ACC112 (cell line): ENCODE data around the gene BTBD16.

ENCODE experiments used
- H2AFZ ChIP-seq: fragments of 200-600 bp; sonication (generic); one replicate; pipeline ENCODE4 v1.6.0; 2017; ENCODE audit warnings: antibody characterized with exemption, low read length; ENCODE audit not compliant: unreplicated experiment
- H3K27ac ChIP-seq: fragments of 200-600 bp; sonication (generic); 2 replicates; pipeline ENCODE4 v1.5.1; 2014; ENCODE audit warnings: low read depth, mild to moderate bottlenecking, antibody characterized with exemption, low read length, moderate library complexity
- H3K27me3 ChIP-seq: fragments of 200-600 bp; sonication (generic); 2 replicates; pipeline ENCODE4 v1.6.1; 2014; ENCODE audit warnings: mild to moderate bottlenecking, antibody characterized with exemption, low read length, moderate library complexity, mixed read lengths; ENCODE audit not compliant: insufficient read depth
- H3K36me3 ChIP-seq: fragments of 200-600 bp; sonication (generic); 2 replicates; pipeline ENCODE4 v1.6.1; 2016; ENCODE audit warnings: mild to moderate bottlenecking, antibody characterized with exemption, low read length, moderate library complexity, mixed read lengths; ENCODE audit not compliant: insufficient read depth
- H3K4me1 ChIP-seq: fragments of 200-600 bp; sonication (generic); one replicate; pipeline ENCODE4 v1.6.1; 2016; ENCODE audit warnings: low read length, mixed read lengths; ENCODE audit not compliant: insufficient read depth, unreplicated experiment, control insufficient read depth
- H3K4me3 ChIP-seq: fragments of 200-600 bp; sonication (generic); 2 replicates; pipeline ENCODE4 v1.5.1; 2014; ENCODE audit warnings: mild to moderate bottlenecking, low read depth, low read length
- H3K79me2 ChIP-seq: fragments of 200-600 bp; sonication (generic); one replicate; pipeline ENCODE4 v1.6.0; 2016; ENCODE audit warnings: low read length; ENCODE audit not compliant: control insufficient read depth, unreplicated experiment, insufficient read depth

The BTBD16 gene

GRCh38 chr10:122248356-122249302 is 22.5 kb upstream of the BTBD16 start:
- no peaks in the 10 kb centered on the region for H3K79me2 ChIP-seq
- H3K27ac ChIP-seq = no peak overlapping the region
- H2AFZ ChIP-seq = no peak overlapping the region
- no peaks in the 10 kb centered on the region for H3K36me3 ChIP-seq
- H3K27me3 ChIP-seq = no peaks in the 10 kb centered on the region
- H3K4me1 ChIP-seq = no peaks in the 10 kb centered on the region
- H3K4me3 ChIP-seq = no peak overlapping the region

GRCh38 chr10:122249303-122249850 is 21.7 kb upstream of the BTBD16 start:
- Histone ChIP-seq H3K79me2 (no peaks in the 10 kb centered on the region), H3K4me3 (no peak overlapping the region), H2AFZ (no peak overlapping the region), H3K27ac (no peak overlapping the region), H3K4me1 (no peaks in the 10 kb centered on the region), H3K36me3 (no peaks in the 10 kb centered on the region), H3K27me3 (no peaks in the 10 kb centered on the region)

GRCh38 chr10:122249991-122250750 is 20.9 kb upstream of the BTBD16 start:
- no peaks in the 10 kb centered on the region for H3K79me2 ChIP-seq
- no peak overlapping the region for H2AFZ ChIP-seq
- no peak overlapping the region for H3K27ac ChIP-seq
- H3K4me3 ChIP-seq = no peak overlapping the region
- no peaks in the 10 kb centered on the region for H3K36me3 ChIP-seq
- no peaks in the 10 kb centered on the region for H3K4me1 ChIP-seq
- H3K27me3 ChIP-seq = no peaks in the 10 kb centered on the region

- Histone ChIP-seq H3K4me1 (no peaks in the 10 kb centered on the region), H3K36me3 (no peaks in the 10 kb centered on the region), H3K27me3 (no peaks in the 10 kb centered on the region), H3K4me3 (no peak overlapping the region), H2AFZ (no peak overlapping the region), H3K79me2 (no peaks in the 10 kb centered on the region), H3K27ac (no peak overlapping the region)
Measured at GRCh38 chr10:122251459-122252255, 19.4 kb upstream of the BTBD16 start.

- H3K36me3 ChIP-seq = no peaks in the 10 kb centered on the region
- H3K27ac ChIP-seq = no peak overlapping the region
- no peaks in the 10 kb centered on the region for H3K4me1 ChIP-seq
- H3K27me3 ChIP-seq = no peaks in the 10 kb centered on the region
- H3K4me3 ChIP-seq = no peak overlapping the region
- no peaks in the 10 kb centered on the region for H3K79me2 ChIP-seq
- no peak overlapping the region for H2AFZ ChIP-seq
Measured at GRCh38 chr10:122252805-122253204, 18.3 kb upstream of the BTBD16 start.

DNA sequence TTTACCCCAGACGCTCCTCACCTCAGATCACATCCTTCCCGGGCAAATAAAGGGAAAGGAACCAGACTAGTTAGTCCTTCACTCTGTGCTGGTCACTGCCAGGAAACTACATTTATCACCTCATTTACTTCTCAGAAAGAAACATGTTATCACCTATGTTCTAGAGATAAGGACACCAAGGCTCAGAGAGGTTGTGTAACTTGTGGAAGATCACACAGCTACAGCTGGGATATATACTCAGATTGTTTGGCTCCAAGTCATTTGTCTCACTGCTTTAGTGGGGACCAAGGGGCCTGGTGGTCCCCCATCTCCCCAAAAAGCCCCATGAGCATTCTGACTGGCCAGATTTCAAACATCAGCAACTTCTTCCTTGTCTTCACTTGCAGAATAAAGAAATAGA is 17.5 kb upstream of the BTBD16 start:
- Histone ChIP-seq H3K4me1 (no peaks in the 10 kb centered on the region), H3K79me2 (no peaks in the 10 kb centered on the region), H3K27ac (no peak overlapping the region), H3K4me3 (no peak overlapping the region), H2AFZ (no peak overlapping the region), H3K36me3 (no peaks in the 10 kb centered on the region), H3K27me3 (no peaks in the 10 kb centered on the region)

DNA sequence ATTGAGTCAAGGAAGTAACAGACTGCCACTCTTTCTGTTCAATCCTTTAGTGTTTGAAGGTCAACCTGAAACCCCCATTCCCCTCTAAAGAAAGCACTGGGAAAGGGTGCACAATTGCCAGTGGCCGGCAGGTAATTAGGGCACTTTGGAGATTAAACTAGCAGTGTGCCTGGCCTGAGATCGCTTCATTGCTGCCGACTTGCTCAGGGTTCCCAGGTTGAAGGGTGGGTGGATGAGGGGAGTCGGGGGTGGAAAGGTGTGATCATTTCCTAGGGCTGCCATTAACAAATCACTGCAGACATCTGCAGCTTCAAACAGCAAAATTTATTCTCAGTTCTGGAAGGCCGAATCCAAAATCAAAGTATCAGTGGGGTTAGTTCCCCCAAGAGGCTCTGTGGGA is 16.3 kb upstream of the BTBD16 start:
- H3K4me3 ChIP-seq = no peak overlapping the region
- no peaks in the 10 kb centered on the region for H3K27me3 ChIP-seq
- no peak overlapping the region for H2AFZ ChIP-seq
- no peaks in the 10 kb centered on the region for H3K79me2 ChIP-seq
- no peaks in the 10 kb centered on the region for H3K4me1 ChIP-seq
- H3K27ac ChIP-seq = no peak overlapping the region
- H3K36me3 ChIP-seq = no peaks in the 10 kb centered on the region

- Histone ChIP-seq H3K36me3 (no peaks in the 10 kb centered on the region), H3K79me2 (no peaks in the 10 kb centered on the region), H3K27me3 (no peaks in the 10 kb centered on the region), H3K4me3 (no peak overlapping the region), H3K4me1 (no peaks in the 10 kb centered on the region), H2AFZ (no peak overlapping the region), H3K27ac (no peak overlapping the region)
Measured at GRCh38 chr10:122255509-122256301, 15.4 kb upstream of the BTBD16 start.

GRCh38 chr10:122257041-122257440 is 14.1 kb upstream of the BTBD16 start:
- no peak overlapping the region for H3K4me3 ChIP-seq
- H3K79me2 ChIP-seq = no peaks in the 10 kb centered on the region
- H3K27ac ChIP-seq = no peak overlapping the region
- no peaks in the 10 kb centered on the region for H3K36me3 ChIP-seq
- no peaks in the 10 kb centered on the region for H3K4me1 ChIP-seq
- no peak overlapping the region for H2AFZ ChIP-seq
- no peaks in the 10 kb centered on the region for H3K27me3 ChIP-seq
